RPMI7951 (cell line): Measurements from ENCODE around the gene LIG4. TPM values are rescaled to one million over a fixed set of nuclear protein-coding genes. Genes with fewer than 3 reads are reported as not detected.

Source experiments
- DNase-seq: peaks from one replicate; pipeline ENCODE4 v3.0.0-alpha.2; 2012; ENCODE audit warnings: low read depth
- total RNA-seq: library from RNA; depleted of rRNA; stranded (reverse); fragments of >200 nt; shearing (Covaris generic); gene quantifications from 2 replicates; pipeline ENCODE4 v1.2.3, GENCODE V29; 2014; rRNA removed

Gene LIG4
- total RNA-seq, 1 experiment from 2014 or later = 8.3 TPM

DNA sequence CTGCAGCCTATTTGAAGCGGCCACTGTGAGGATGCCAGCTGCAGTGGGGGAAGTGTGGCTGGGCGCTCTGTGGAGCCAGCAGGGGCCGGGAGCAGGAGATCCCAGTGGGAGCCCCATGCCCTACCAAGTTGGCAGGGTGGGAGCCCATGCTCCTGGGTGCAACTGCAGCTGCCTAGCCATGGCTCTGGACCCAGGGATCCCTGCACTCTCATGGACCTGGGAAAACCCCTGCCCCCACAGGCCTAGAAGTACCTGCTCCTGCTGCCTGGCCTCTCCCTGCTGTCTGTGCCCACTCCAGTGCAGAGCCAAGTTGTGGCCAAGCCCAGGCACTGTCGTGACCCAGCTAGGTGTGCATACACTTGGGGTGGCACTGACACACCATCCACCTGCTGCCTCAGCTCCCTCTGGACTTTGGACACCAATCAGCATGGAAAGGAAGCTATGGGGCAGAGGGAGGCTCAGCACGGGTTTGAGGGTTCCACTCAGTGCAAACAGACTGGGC, 20.9 kb downstream of the LIG4 start:
- no peak for DNase-seq

- DNase-seq = no peak
Measured at GRCh38 chr13:108193806-108194205, 21.5 kb downstream of the LIG4 start.

DNA sequence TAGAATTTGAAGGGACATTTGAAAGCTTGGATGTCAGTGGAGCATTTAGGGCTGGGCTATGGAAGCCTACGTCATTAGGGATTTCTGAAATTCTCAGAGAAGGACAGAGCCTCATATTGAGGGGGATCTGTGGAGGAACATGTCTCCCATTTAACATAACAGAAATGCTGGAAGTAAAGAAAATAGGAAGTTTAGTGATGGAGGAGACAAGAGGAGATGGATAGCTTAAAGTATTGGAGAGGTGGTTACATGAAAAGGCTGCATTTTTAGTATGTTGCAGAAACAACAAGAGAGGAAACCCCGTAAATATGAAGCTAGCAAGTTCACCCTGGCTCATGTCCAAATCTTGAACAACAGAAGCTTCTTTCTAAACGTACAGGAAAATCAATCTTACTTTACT, 24.4 kb downstream of the LIG4 start:
- DNase-seq = no peak

GRCh38 chr13:108188260-108188659, 27.1 kb downstream of the LIG4 start:
- no peak for DNase-seq

DNA sequence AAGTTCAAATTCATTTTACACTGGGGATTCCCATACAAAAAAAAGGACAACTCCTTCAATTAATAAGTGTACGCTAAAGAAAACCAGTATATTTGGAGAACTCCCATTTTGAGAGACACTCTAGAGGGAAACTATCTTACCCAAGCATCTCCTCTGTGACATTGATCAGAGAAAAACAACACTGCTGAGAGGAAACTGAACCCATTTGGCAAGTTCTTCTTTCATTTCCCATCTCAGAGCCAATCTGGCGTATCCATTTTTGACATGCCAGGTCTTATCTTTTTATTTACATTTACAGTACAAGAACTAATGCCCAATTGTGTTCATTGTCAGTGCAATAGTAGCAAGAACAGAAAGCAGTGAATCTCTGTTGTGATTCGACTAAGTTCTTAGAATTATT, 30.1 kb downstream of the LIG4 start:
- DNase-seq = no peak

DNA sequence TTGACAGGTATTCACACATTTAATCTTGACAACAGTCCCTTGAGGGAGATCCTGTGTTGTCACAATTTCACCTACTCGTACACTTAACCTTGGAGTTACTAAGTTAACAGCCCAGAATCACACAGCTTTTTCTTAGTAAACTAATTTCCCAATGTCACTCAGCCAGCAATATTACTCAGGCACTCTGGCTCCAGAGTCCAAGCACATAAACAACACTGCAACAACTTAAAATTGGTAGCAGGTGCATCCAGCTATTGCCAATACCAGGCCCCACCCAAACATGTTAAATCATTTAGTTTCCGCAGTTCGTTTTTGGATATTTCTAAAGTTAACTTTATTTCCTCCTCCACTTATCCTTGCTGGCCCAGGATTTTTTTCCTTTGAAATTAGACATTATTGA, 32.7 kb downstream of the LIG4 start:
- no peak for DNase-seq

- no peak for DNase-seq
Measured at GRCh38 chr13:108178078-108178477, 37.3 kb downstream of the LIG4 start.

GRCh38 chr13:108176685-108177274, 38.6 kb downstream of the LIG4 start:
- DNase-seq = no peak

DNA sequence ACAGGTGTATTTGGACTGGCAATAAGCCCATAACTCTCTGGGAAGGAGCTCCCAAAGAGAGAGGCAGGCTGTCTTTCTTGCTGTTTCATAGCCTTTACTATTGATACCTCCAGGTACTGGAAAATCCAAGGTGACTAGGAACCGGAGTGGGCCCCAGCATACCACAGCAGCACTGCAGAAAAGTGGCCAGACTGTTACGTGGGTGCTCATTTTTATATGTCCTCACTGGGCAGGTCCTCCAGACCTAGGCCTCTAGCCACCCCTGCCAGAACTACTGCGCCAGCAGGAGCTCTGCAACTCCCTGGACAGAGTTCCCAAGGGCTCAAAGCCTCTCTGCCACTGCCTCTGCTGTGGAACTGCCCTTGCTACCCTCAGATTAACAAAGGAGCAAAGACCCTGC, 46.4 kb downstream of the LIG4 start:
- no peak for DNase-seq

GRCh38 chr13:108166078-108166477, 49.3 kb downstream of the LIG4 start:
- no peak for DNase-seq

GRCh38 chr13:108158746-108159145, 56.6 kb downstream of the LIG4 start:
- DNase-seq = no peak

Other genes starting within 250 kb of the LIG4 start
- gene ABHD13, start 2.9 kb upstream of the LIG4 start, total RNA-seq = 6.9 and 8.3 TPM in 2 replicates
- 1.6 and 2.8 TPM in 2 replicates for gene TNFSF13B, start 54.2 kb upstream of the LIG4 start, total RNA-seq